ENCODE results near the gene SHB.

SHB gene

DNA sequence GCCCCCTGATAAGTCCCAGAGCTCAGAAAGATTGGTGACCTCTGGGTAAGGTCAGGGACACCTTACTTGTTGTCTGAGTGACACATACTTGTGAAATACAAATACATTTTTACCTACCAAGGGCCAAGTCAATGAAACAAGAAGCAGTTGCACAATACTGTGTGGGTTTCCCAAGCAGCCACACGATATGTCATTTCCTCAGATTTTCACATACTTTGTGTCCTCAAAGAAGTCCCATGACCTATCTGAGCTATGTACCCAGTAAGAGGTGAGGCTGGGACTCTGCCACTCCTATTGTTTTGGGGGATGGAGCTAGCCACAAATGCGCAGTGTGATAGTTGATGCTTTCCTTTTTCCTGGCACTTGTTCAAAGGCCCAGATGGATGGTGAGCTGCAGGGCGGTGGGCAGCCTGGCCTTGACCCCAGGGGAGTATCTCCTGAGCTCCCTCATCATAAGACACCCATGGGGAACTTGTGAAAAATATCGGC is 160.3 kb downstream of the SHB start:
- H3K27ac ChIP-seq (ENCODE audit: extremely low read depth, low read depth, low read length): no peak overlapping the region
- H3K4me1 ChIP-seq (ENCODE audit: control insufficient read depth, insufficient read depth, low read length): no peaks in the 10 kb centered on the region
- no peak overlapping the region for H3K4me3 ChIP-seq (ENCODE audit: low read depth, low read length)
- TF ChIP-seq ZNF19 (tag by site-specific recombination; IDR thresholded peaks at IDR 0.05; ENCODE audit: low read depth) (no peak), ZNF548 (tag by site-specific recombination; IDR thresholded peaks at IDR 0.05) (no peak), KLF8 (tag by site-specific recombination; IDR thresholded peaks at IDR 0.05) (no peak), ZNF311 (tag by site-specific recombination; IDR thresholded peaks at IDR 0.05; ENCODE audit: borderline replicate concordance) (no peak), SALL2 (tag by site-specific recombination; IDR thresholded peaks at IDR 0.05; ENCODE audit: borderline replicate concordance) (no peak), ZFP41 (tag by site-specific recombination; IDR thresholded peaks at IDR 0.05; ENCODE audit: borderline replicate concordance) (no peak), ZNF2 (tag by site-specific recombination; IDR thresholded peaks at IDR 0.05) (no peak), GFI1B (tag by site-specific recombination; IDR thresholded peaks at IDR 0.05) (no peak), ZNF529 (tag by site-specific recombination; IDR thresholded peaks at IDR 0.05; ENCODE audit: insufficient replicate concordance) (no peak), ZNF521 (tag by site-specific recombination; IDR thresholded peaks at IDR 0.05) (no peak), ZXDB (tag by site-specific recombination; IDR thresholded peaks at IDR 0.05) (no peak), ZNF214 (tag by site-specific recombination; IDR thresholded peaks at IDR 0.05; ENCODE audit: borderline replicate concordance) (no peak), FEZF1 (tag by site-specific recombination; IDR thresholded peaks at IDR 0.05) (no peak), ZNF23 (tag by site-specific recombination; IDR thresholded peaks at IDR 0.05; ENCODE audit: borderline replicate concordance) (no peak)
- TF ChIP-seq, protein P1, sequence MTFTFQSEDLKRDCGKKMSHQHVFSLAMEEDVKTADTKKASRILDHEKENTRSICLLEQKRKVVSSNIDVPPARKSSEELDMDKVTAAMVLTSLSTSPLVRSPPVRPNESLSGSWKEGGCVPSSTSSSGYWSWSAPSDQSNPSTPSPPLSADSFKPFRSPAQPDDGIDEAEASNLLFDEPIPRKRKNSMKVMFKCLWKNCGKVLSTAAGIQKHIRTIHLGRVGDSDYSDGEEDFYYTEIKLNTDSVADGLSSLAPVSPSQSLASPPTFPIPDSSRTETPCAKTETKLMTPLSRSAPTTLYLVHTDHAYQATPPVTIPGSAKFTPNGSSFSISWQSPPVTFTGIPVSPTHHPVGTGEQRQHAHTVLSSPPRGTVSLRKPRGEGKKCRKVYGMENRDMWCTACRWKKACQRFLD (tag by site-specific recombination; IDR thresholded peaks at IDR 0.05): no peak
- TF ChIP-seq, protein P2, sequence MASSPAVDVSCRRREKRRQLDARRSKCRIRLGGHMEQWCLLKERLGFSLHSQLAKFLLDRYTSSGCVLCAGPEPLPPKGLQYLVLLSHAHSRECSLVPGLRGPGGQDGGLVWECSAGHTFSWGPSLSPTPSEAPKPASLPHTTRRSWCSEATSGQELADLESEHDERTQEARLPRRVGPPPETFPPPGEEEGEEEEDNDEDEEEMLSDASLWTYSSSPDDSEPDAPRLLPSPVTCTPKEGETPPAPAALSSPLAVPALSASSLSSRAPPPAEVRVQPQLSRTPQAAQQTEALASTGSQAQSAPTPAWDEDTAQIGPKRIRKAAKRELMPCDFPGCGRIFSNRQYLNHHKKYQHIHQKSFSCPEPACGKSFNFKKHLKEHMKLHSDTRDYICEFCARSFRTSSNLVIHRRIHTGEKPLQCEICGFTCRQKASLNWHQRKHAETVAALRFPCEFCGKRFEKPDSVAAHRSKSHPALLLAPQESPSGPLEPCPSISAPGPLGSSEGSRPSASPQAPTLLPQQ (tag by site-specific recombination; IDR thresholded peaks at IDR 0.05): no peak
- TF ChIP-seq, protein P3, sequence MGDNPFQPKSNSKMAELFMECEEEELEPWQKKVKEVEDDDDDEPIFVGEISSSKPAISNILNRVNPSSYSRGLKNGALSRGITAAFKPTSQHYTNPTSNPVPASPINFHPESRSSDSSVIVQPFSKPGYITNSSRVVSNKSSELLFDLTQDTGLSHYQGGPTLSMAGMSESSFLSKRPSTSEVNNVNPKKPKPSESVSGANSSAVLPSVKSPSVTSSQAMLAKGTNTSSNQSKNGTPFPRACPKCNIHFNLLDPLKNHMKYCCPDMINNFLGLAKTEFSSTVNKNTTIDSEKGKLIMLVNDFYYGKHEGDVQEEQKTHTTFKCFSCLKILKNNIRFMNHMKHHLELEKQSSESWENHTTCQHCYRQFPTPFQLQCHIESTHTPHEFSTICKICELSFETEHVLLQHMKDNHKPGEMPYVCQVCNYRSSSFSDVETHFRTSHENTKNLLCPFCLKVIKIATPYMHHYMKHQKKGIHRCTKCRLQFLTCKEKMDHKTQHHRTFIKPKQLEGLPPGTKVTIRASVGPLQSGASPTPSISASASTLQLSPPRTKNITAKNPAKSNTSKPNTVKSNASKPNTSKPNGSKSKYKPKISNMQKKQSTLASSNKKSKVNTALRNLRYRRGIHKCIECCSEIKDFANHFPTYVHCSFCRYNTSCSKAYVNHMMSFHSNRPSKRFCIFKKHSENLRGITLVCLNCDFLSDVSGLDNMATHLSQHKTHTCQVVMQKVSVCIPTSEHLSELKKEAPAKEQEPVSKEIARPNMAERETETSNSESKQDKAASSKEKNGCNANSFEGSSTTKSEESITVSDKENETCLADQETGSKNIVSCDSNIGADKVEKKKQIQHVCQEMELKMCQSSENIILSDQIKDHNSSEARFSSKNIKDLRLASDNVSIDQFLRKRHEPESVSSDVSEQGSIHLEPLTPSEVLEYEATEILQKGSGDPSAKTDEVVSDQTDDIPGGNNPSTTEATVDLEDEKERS (tag by site-specific recombination; IDR thresholded peaks at IDR 0.05): no peak
- H3K36me3 ChIP-seq (ENCODE audit: control insufficient read depth in 2 of 2, insufficient read depth in 1 of 2, low read length in 2 of 2): no peaks in the 10 kb centered on the region
- CTCF ChIA-PET: interaction anchor here (0.6 to 2.2 kb wide), 9 partner anchors 9 to 509 kb away, joined by 3 to 10 read pairs (median 3); no protein-coding TSS in a partner anchor
- POLR2A ChIA-PET: interaction anchor here (1.3 kb wide), 1 partner anchor 178 kb away, joined by 7 read pairs; no protein-coding TSS in a partner anchor
- H3K9me3 ChIP-seq (ENCODE audit: control insufficient read depth, insufficient read depth, low read depth, low read length): no peaks in the 10 kb centered on the region

DNA sequence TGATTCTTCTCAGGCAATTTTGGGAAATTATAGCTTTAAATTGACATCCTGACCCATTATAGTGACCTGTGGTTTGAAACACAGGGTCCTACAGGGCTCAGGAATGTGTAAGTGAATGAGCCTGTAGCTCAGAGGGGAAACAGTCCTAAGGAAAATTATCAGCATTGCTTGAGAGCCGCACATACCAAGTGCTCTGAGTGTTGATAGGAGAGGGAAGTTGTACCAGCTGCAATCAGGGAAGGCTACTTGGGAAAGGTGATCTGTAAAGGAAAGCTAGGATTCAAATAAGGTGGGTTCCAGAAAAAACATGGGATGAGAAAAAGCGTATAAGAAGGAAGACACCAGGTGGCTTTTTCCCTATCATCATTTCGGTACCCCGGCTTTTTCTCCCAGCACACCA is 160.7 kb downstream of the SHB start:
- H3K36me3 ChIP-seq (ENCODE audit: control insufficient read depth in 2 of 2, insufficient read depth in 1 of 2, low read length in 2 of 2): no peaks in the 10 kb centered on the region
- no peak overlapping the region for H3K4me3 ChIP-seq (ENCODE audit: low read depth, low read length)
- ChIA-PET CTCF (interaction anchor here (0.6 to 2.2 kb wide), 8 partner anchors 8 to 509 kb away, joined by 3 to 10 read pairs (median 4); no protein-coding TSS in a partner anchor), POLR2A (interaction anchor here (1.3 kb wide), 1 partner anchor 179 kb away, joined by 7 read pairs; no protein-coding TSS in a partner anchor)
- TF ChIP-seq, protein P4, sequence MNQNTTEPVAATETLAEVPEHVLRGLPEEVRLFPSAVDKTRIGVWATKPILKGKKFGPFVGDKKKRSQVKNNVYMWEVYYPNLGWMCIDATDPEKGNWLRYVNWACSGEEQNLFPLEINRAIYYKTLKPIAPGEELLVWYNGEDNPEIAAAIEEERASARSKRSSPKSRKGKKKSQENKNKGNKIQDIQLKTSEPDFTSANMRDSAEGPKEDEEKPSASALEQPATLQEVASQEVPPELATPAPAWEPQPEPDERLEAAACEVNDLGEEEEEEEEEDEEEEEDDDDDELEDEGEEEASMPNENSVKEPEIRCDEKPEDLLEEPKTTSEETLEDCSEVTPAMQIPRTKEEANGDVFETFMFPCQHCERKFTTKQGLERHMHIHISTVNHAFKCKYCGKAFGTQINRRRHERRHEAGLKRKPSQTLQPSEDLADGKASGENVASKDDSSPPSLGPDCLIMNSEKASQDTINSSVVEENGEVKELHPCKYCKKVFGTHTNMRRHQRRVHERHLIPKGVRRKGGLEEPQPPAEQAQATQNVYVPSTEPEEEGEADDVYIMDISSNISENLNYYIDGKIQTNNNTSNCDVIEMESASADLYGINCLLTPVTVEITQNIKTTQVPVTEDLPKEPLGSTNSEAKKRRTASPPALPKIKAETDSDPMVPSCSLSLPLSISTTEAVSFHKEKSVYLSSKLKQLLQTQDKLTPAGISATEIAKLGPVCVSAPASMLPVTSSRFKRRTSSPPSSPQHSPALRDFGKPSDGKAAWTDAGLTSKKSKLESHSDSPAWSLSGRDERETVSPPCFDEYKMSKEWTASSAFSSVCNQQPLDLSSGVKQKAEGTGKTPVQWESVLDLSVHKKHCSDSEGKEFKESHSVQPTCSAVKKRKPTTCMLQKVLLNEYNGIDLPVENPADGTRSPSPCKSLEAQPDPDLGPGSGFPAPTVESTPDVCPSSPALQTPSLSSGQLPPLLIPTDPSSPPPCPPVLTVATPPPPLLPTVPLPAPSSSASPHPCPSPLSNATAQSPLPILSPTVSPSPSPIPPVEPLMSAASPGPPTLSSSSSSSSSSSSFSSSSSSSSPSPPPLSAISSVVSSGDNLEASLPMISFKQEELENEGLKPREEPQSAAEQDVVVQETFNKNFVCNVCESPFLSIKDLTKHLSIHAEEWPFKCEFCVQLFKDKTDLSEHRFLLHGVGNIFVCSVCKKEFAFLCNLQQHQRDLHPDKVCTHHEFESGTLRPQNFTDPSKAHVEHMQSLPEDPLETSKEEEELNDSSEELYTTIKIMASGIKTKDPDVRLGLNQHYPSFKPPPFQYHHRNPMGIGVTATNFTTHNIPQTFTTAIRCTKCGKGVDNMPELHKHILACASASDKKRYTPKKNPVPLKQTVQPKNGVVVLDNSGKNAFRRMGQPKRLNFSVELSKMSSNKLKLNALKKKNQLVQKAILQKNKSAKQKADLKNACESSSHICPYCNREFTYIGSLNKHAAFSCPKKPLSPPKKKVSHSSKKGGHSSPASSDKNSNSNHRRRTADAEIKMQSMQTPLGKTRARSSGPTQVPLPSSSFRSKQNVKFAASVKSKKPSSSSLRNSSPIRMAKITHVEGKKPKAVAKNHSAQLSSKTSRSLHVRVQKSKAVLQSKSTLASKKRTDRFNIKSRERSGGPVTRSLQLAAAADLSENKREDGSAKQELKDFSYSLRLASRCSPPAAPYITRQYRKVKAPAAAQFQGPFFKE (tag by site-specific recombination; IDR thresholded peaks at IDR 0.05; ENCODE audit: borderline replicate concordance): no peak
- TF ChIP-seq SP7 (tag by site-specific recombination; IDR thresholded peaks at IDR 0.05) (no peak), ZNF48 (tag by site-specific recombination; IDR thresholded peaks at IDR 0.05) (no peak)
- H3K4me1 ChIP-seq (ENCODE audit: control insufficient read depth, insufficient read depth, low read length): no peaks in the 10 kb centered on the region
- no peak overlapping the region for H3K27ac ChIP-seq (ENCODE audit: extremely low read depth, low read depth, low read length)
- H3K9me3 ChIP-seq (ENCODE audit: control insufficient read depth, insufficient read depth, low read depth, low read length): no peaks in the 10 kb centered on the region
